Mesenchymal stem cell (in vitro differentiated cells and primary cell): ENCODE data around the gene HRAS.

Source experiments
- DNase-seq: peaks from one replicate; pipeline ENCODE4 v3.0.0-alpha.2; 2013
- H2AFZ ChIP-seq: one replicate; pipeline ENCODE4 v1.6.1; 2013; ENCODE audit warnings: low read depth, mild to moderate bottlenecking, control low read depth, inconsistent platforms, low read length, moderate library complexity
- H2AK5ac ChIP-seq: 2 replicates; pipeline ENCODE4 v1.6.1; 2013; ENCODE audit warnings: low read length, moderate library complexity, mild to moderate bottlenecking, inconsistent platforms; ENCODE audit not compliant: severe bottlenecking
- H2BK120ac ChIP-seq: one replicate; pipeline ENCODE4 v1.6.1; 2013; ENCODE audit warnings: low read depth, mild to moderate bottlenecking, inconsistent platforms, low read length, moderate library complexity
- H2BK12ac ChIP-seq, 2 experiments: one replicate each; pipeline ENCODE4 v1.6.1; 2013; ENCODE audit warnings: inconsistent platforms in 2 of 2, low read length in 2 of 2, mild to moderate bottlenecking in 2 of 2, moderate library complexity in 2 of 2, control low read depth in 1 of 2
- H2BK15ac ChIP-seq: one replicate; pipeline ENCODE4 v1.6.1; 2013; ENCODE audit warnings: mild to moderate bottlenecking, low read depth, inconsistent platforms; ENCODE audit not compliant: poor library complexity, severe bottlenecking
- H2BK5ac ChIP-seq: 2 replicates; pipeline ENCODE4 v1.6.1; 2013; ENCODE audit warnings: low read depth, mild to moderate bottlenecking, low read length, control low read depth, inconsistent platforms; ENCODE audit not compliant: poor library complexity, severe bottlenecking
- H3K14ac ChIP-seq, 2 experiments: one replicate each; pipeline ENCODE4 v1.6.1; 2013; ENCODE audit warnings: inconsistent platforms in 2 of 2, low read length in 2 of 2, control low read depth in 1 of 2, mild to moderate bottlenecking in 1 of 2, moderate library complexity in 1 of 2
- H3K18ac ChIP-seq, 2 experiments: one replicate each; pipeline ENCODE4 v1.6.1; 2013; ENCODE audit warnings: inconsistent platforms in 2 of 2, low read length in 2 of 2, control low read depth in 1 of 2, low read depth in 1 of 2, mild to moderate bottlenecking in 1 of 2
- H3K23ac ChIP-seq, 2 experiments: one replicate each; pipeline ENCODE4 v1.6.1; 2013; ENCODE audit warnings: inconsistent platforms in 2 of 2, low read length in 2 of 2, mild to moderate bottlenecking in 2 of 2, moderate library complexity in 2 of 2, control low read depth in 1 of 2
- H3K27ac ChIP-seq: 2 replicates; pipeline ENCODE4 v1.5.1; 2013; ENCODE audit warnings: mild to moderate bottlenecking, moderate library complexity, low read length, control low read depth, inconsistent platforms; ENCODE audit not compliant: poor library complexity, severe bottlenecking
- H3K27me3 ChIP-seq, 2 experiments: 2 replicates each; pipeline versions ENCODE4 v1.6.1 to v1.7.0; 2013; ENCODE audit warnings: low read length in 2 of 2, mild to moderate bottlenecking in 2 of 2, moderate library complexity in 2 of 2, control low read depth in 1 of 2, inconsistent platforms in 1 of 2; ENCODE audit not compliant: control insufficient read depth in 1 of 2, insufficient read depth in 1 of 2
- H3K36me3 ChIP-seq, 2 experiments: 2 replicates each; pipeline versions ENCODE4 v1.6.1 to v1.7.0; 2013; ENCODE audit warnings: low read length in 2 of 2, control low read depth in 1 of 2, inconsistent platforms in 1 of 2, low read depth in 1 of 2, mild to moderate bottlenecking in 1 of 2; ENCODE audit not compliant: insufficient read depth in 2 of 2, control insufficient read depth in 1 of 2
- H3K4ac ChIP-seq, 2 experiments: one replicate each; pipeline ENCODE4 v1.6.1; 2013; ENCODE audit warnings: inconsistent platforms in 2 of 2, low read length in 2 of 2, mild to moderate bottlenecking in 2 of 2, moderate library complexity in 2 of 2, control low read depth in 1 of 2, low read depth in 1 of 2
- H3K4me1 ChIP-seq: 2 replicates; pipeline ENCODE4 v1.6.1; 2013; ENCODE audit warnings: low read depth, low read length, control low read depth; ENCODE audit not compliant: control insufficient read depth, insufficient read depth
- H3K4me2 ChIP-seq: 2 replicates; pipeline ENCODE4 v1.6.1; 2013; ENCODE audit warnings: low read length, mild to moderate bottlenecking, inconsistent platforms; ENCODE audit not compliant: poor library complexity, severe bottlenecking
- H3K4me3 ChIP-seq, 2 experiments: 2 replicates each; pipeline versions ENCODE4 v1.5.1 to v1.7.0; 2013; ENCODE audit warnings: low read length in 2 of 2, mild to moderate bottlenecking in 2 of 2, control low read depth in 1 of 2, low read depth in 1 of 2; ENCODE audit not compliant: insufficient read depth in 1 of 2
- H3K79me1 ChIP-seq: replicated peaks from 2 replicates; pipeline ENCODE4 v1.6.1; 2013; ENCODE audit warnings: mild to moderate bottlenecking, control low read depth, low read length, inconsistent platforms; ENCODE audit not compliant: poor library complexity, severe bottlenecking
- H3K9ac ChIP-seq: 2 replicates; pipeline ENCODE4 v1.7.0; 2013; ENCODE audit warnings: mild to moderate bottlenecking, low read length, moderate library complexity
- H3K9me3 ChIP-seq: 2 replicates; pipeline ENCODE4 v1.7.0; 2013; ENCODE audit warnings: mild to moderate bottlenecking, low read length; ENCODE audit not compliant: control insufficient read depth
- H4K8ac ChIP-seq: one replicate; pipeline ENCODE4 v1.6.1; 2013; ENCODE audit warnings: inconsistent platforms, mild to moderate bottlenecking, low read length, moderate library complexity
- H4K91ac ChIP-seq: one replicate; pipeline ENCODE4 v1.6.1; 2013; ENCODE audit warnings: mild to moderate bottlenecking, low read length, inconsistent platforms
- WGBS: methylation state at CpG from one replicate; pipeline ENCODE4 v1.1.7; 2013; ENCODE audit warnings: mixed read lengths; 5-methylcytosine and 5-hydroxymethylcytosine counted together

Gene HRAS

GRCh38 chr11:515131-515530, 20.2 kb downstream of the HRAS start:
- Histone ChIP-seq H3K4me2 (no peak overlapping the region), H3K27me3 (no peaks in the 10 kb centered on the region), H3K4ac (no peak overlapping the region), H2AFZ (no peak overlapping the region), H2BK120ac (no peak overlapping the region), H2AK5ac (no peak overlapping the region), H3K4me3 (no peak overlapping the region), H3K4me1 (peaks cover 14% of the 10 kb centered on the region), H3K36me3 (peaks cover 33% of the 10 kb centered on the region in 2 experiments), H3K23ac (no peak overlapping the region), H3K14ac (no peak overlapping the region), H3K27ac (no peak overlapping the region), H3K79me1 (peaks cover 4% of the 10 kb centered on the region), H4K8ac (no peak overlapping the region), H4K91ac (no peak overlapping the region), H3K9me3 (peaks cover 3% of the 10 kb centered on the region), H2BK12ac (no peak overlapping the region), H2BK5ac (no peak overlapping the region), H3K18ac (no peak overlapping the region), H3K9ac (no peak overlapping the region), H2BK15ac (no peak overlapping the region)
- no peak for DNase-seq
- WGBS = 100% methylated on average over 6 of the region's 6 CpGs

DNA sequence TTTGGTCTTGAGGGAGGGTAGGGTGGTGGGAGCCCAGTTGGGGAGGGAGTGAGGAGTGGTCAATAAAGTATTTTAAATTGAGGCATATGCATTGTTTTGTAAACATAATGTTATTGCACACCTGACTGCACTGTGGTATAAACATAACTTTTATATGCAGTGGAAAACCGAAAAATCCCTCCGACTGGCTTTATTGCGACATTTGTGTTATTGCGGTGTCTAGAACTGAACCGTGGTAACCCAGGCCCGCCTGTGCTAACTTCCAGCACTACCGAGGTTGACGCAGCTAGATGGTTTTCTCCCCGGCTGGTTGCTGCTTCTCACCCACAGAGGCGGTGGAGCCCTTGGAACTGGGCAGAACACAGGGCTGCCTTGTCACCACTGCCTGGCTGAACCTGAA, 20.8 kb downstream of the HRAS start:
- no peak overlapping the region for H3K4me2 ChIP-seq
- peaks cover 3% of the 10 kb centered on the region for H3K9me3 ChIP-seq
- H2BK12ac ChIP-seq = no peak overlapping the region
- H3K18ac ChIP-seq = no peak overlapping the region
- peaks cover 8% of the 10 kb centered on the region for H3K79me1 ChIP-seq
- H3K4ac ChIP-seq = no peak overlapping the region
- peaks cover 14% of the 10 kb centered on the region for H3K4me1 ChIP-seq
- no peak overlapping the region for H3K27ac ChIP-seq
- no peak overlapping the region for H2AFZ ChIP-seq
- WGBS = 98% methylated on average over 10 of the region's 10 CpGs
- H4K8ac ChIP-seq = no peak overlapping the region
- H3K23ac ChIP-seq = no peak overlapping the region
- H3K27me3 ChIP-seq = no peaks in the 10 kb centered on the region
- H3K36me3 ChIP-seq = peaks cover 37 to 38% of the 10 kb centered on the region in 2 experiments
- H2BK120ac ChIP-seq = no peak overlapping the region
- no peak overlapping the region for H3K9ac ChIP-seq
- H4K91ac ChIP-seq = no peak overlapping the region
- no peak overlapping the region for H2BK15ac ChIP-seq
- H2AK5ac ChIP-seq = no peak overlapping the region
- DNase-seq = no peak
- no peak overlapping the region for H2BK5ac ChIP-seq
- H3K4me3 ChIP-seq = no peak overlapping the region
- H3K14ac ChIP-seq = no peak overlapping the region

GRCh38 chr11:512761-513595, 22.4 kb downstream of the HRAS start:
- Histone ChIP-seq H3K4me2 (no peak overlapping the region), H3K18ac (no peak overlapping the region), H3K36me3 (peaks cover 41 to 43% of the 10 kb centered on the region in 2 experiments), H4K8ac (no peak overlapping the region), H3K79me1 (peaks cover 12% of the 10 kb centered on the region), H3K4me1 (peaks cover 12% of the 10 kb centered on the region), H2BK120ac (no peak overlapping the region), H3K9ac (no peak overlapping the region), H2AK5ac (no peak overlapping the region), H3K14ac (no peak overlapping the region), H3K27me3 (no peaks in the 10 kb centered on the region), H3K4me3 (no peak overlapping the region), H3K23ac (no peak overlapping the region), H3K9me3 (peaks cover 3% of the 10 kb centered on the region), H2BK5ac (no peak overlapping the region), H2BK12ac (no peak overlapping the region), H2BK15ac (no peak overlapping the region), H2AFZ (no peak overlapping the region), H3K27ac (no peak overlapping the region), H4K91ac (no peak overlapping the region), H3K4ac (no peak overlapping the region)
- 96% methylated on average over 28 of the region's 29 CpGs for WGBS
- no peak for DNase-seq

GRCh38 chr11:508956-509355, 26.4 kb downstream of the HRAS start:
- Histone ChIP-seq H3K4ac (no peak overlapping the region), H2BK12ac (no peak overlapping the region), H3K23ac (no peak overlapping the region), H3K27ac (no peak overlapping the region), H3K79me1 (peaks cover 24% of the 10 kb centered on the region), H2AFZ (no peak overlapping the region), H3K4me2 (no peak overlapping the region), H3K4me3 (no peak overlapping the region), H3K9me3 (no peaks in the 10 kb centered on the region), H3K9ac (no peak overlapping the region), H2BK120ac (no peak overlapping the region), H3K18ac (no peak overlapping the region), H3K27me3 (no peaks in the 10 kb centered on the region), H2BK15ac (no peak overlapping the region), H4K8ac (no peak overlapping the region), H3K4me1 (peaks cover 20% of the 10 kb centered on the region), H3K36me3 (peaks cover 31 to 37% of the 10 kb centered on the region in 2 experiments), H4K91ac (no peak overlapping the region), H3K14ac (no peak overlapping the region), H2AK5ac (no peak overlapping the region), H2BK5ac (no peak overlapping the region)
- 98% methylated on average over 3 of the region's 5 CpGs for WGBS
- DNase-seq = no peak
